GM19043 (cell line): Measurements from ENCODE around the gene SYK.
"Not testable (repeated sequence)": the region's sequence is repeated elsewhere in the genome, so short reads cannot be mapped to it uniquely, and the experiment has no call there.

Source experiments
- ATAC-seq: cut with Tn5 transposase; IDR thresholded peaks from one replicate; pipeline ENCODE4 v1.9.1; 2021; ENCODE audit warnings: low read depth; ENCODE audit not compliant: unreplicated experiment

Gene SYK

DNA sequence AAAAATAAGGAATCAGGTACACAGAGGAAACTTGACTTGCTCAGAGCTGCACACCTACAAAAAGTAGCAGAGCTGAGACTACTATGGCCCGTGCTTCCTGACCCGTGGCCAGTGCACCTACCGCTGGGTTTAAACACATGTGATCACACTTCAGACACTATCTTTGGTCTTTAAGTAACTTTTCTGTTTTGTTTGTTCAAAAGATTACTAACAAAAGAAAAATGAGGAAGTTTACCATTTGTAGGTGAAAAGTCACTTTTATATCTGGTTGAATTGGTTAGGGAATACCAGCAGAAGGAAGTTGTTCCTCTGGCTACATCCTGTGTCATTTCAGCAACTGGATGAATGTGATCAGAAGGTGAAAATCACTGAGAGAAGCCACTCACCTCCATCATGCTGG lies 6.5 kb upstream of the SYK start:
- no peak for ATAC-seq

GRCh38 chr9:90795871-90796317 lies 5.7 kb upstream of the SYK start:
- no peak for ATAC-seq

- no peak for ATAC-seq
Observed at GRCh38 chr9:90799271-90799852, 2.3 kb upstream of the SYK start.

DNA sequence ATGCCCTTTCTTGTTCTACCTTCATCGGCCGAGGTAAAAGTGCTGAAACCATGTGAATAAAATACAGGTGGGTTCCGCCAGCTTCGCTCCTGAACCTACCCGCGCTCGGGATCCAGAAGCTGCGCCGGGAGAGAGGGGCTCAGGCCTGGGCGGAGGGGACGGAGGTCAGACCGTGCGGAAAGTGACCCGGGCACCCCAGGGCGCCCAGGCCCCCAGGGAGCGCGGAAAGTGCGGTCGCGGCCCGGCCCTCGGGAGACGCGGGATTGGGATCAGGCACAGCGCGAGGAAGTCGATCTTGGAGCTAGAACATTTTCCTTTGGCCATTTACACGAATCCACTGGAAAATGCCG lies 329 bp downstream of the SYK start:
- ATAC-seq: no peak

- ATAC-seq: no peak
Observed at GRCh38 chr9:90802386-90802985, 867 bp downstream of the SYK start.

DNA sequence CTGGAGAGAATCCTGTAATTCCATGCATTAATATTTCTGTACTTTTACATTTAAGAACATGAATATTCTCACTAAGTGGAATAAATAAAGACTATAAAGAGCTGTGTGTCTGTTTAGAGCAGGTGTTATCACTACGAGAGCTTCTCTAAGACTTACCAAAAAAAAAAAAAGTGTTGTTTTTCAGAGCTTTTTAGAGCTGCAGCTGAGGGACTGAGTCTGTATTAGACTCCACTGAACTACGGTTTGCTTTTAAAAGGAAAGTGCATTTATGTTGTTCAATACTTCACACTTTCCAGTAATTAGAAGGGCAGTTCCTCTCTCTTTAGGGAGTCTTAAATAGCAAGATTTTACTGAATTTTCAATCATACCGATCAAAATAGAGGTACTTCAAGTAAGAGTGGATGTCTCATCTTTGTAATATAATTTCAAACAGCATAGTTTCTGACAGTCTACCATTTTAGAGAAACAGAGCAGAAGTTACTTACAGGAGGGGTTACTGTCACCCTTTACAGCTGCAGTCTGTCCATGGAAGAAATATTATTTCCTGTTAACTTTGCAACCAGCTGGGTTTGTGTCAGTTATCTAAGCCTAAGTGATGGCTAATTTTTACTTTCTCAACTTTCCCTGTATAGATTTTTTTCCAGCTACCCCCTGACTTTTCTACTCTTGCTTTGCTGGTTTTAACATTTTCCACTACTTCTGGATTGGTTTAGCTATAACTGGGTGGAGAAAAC lies 2.4 kb downstream of the SYK start:
- ATAC-seq: no peak

GRCh38 chr9:90805006-90805996 lies 3.7 kb downstream of the SYK start:
- no peak for ATAC-seq

GRCh38 chr9:90807006-90807405 lies 5.4 kb downstream of the SYK start:
- ATAC-seq: no peak

DNA sequence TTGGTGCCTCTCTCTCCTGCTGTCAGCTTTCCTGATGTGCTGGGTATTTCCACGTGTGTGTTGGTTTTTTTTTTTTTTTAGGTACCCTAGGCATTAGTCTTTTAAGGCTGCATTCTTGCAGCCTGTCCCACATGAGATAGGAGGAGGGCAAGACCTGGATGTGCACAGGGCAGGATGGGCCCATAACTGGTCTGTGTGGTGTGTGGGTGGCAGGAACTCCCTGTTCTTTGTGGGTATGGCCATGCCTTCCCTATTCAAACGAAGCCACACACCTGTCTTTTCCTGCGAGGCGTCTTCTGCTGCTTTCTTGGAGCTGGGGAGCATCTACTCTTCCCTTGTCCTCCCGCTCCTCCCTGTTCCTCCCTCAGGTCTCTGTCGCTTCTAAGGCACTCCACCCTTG lies 6.8 kb downstream of the SYK start:
- no peak for ATAC-seq

DNA sequence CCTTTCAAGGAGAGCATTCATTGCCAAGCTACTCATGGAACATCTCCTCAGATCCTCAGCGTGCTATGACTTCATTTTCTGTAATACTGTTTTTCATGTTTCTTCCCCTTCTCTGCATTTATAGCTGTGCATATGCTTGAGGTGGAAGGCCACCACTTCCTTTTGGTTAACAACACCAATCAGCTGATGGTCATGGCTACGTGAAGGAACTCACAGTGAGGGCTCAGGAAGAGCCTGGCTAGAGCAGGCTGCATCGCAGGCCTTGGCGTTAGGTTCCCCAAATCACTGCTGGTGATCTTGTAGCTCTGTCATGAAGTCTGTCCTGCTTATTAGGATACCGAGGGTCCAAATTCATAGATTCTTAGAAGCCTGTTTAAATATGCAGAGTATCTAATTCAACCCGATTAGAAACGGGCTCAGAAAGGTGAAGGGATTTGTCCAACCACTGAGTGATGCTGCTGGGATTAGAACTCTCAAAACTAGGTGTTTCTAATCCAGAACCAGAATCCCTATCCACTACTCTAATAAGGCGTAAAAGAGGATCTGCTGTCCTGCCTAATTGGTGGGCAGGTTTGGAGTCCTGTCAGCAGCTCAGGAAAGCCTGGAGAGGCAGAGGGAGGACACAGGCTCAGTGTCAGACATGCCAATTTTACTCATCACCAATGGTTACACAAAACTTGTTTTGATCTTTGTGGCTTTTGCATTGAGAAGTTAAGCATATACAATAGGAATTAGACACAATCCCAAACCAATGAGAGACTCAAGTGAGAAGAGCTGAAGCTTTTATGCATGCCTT lies 7.5 kb downstream of the SYK start:
- no peak for ATAC-seq

GRCh38 chr9:90810691-90811090 lies 9.1 kb downstream of the SYK start:
- no peak for ATAC-seq

DNA sequence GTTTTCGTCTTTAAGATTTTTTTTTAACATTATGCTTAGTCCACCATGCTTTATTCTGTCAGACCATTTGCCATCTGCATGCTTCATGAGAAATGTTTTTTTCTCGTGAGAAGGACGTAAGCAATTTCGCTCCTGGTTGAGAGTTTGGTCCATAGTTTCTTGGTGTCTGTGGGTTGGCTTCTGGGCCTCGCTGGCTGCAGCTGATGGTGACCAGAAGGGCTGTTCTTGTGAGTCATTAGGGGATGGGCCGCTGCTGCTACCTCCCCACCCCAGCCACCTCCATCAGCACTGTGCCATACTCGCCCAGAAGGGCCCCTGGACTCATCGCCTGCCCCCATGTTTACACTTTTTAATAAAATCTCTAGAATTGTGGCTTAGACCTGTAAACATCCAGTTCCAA lies 11.4 kb downstream of the SYK start:
- no peak for ATAC-seq

DNA sequence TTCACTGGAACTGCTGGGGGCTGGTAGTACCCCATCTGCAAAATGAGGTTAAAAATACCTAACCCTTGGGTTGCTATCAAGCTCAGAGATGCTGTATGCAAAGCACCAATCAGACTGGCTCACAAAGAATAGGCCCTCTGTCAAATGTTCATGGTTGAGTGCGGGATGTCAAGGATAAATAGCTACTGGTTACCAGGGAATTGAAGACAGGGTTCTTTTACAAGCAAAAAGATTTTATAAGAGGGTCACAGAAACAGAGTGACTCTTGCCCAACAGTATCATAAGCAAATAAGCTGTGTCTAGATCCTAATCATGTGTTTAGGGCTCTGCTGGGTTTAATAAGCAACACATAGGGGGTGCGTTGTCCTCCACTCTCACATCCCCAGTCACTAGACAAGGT lies 11.9 kb downstream of the SYK start:
- ATAC-seq: no peak

- no peak for ATAC-seq
Observed at GRCh38 chr9:90814355-90814754, 12.7 kb downstream of the SYK start.

DNA sequence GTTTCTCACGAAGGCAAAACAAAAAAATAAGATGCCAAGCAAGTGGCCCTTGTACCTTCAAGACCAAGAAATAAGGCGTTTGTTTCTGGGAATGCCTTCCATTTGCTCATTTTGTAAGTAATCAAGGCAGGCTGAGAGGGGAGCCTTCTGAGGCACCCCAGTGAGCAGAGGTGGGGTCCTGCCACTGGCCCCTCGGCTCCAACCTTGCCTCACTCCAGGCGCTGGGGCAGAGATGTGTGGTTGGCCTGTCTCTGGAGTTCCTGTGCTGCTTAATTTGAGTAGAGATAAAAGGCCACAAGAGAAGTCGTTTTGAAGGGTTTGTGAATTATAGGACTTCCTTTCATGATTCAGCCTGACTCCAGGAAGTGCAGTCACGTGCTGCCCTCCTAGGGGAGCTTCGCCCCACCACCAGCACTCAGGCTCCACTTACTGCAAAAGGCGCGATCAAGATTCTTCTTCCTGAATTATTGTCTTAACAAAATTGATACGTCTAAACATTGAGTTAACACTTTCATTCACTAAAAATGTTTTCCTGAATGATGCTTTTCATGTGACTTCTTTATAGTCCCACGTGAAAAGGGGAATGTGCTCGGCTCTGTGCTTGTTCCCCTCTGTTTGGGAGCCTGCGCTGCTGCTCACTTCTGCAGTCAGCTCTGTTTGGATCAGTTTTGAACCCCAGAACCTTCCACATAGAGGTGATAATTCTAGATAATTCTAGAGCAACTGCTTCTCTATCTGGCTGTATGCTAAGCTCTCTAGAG lies 13.7 kb downstream of the SYK start:
- ATAC-seq: peak; percentile 63

DNA sequence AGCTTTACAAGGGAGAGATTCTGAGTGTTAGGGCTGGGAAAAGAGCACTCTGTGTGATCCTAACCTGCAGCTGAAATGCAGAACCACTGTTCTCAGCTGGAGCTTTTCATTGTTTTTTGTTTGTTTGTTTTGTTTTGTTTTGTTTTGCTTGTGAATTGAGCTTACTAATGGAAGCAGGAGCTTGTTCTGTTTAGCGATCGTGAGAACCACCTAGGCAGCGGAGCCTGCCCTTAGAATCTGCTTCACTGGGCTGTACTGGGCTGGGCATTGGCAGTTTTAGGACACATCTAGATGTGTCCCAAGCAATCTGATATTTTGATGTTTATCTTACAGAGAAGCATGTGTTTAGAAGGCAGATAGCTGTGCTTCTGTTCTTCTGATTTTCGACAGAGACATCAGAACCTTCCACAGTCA lies 14.3 kb downstream of the SYK start:
- peak; percentile 23 for ATAC-seq

DNA sequence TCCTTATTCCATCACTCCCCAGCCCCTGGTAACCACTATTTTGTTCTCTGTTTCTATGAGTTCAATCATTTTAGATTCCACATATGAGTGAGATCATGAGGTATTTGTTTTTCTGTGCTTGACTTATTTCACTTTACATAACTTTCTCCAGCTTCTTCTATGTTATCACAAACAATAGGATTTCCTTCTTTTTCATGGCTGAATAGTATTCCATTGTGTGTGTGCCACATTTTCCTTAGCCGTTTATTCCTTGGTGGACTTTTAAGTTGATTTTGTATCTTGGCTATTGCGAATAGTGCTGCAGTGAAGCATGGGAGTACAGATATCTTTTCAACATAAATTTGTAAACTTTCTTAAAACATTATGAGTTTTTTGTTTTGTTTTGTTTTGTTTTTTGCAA lies 15.1 kb downstream of the SYK start:
- ATAC-seq: no peak

GRCh38 chr9:90818279-90818678 lies 16.7 kb downstream of the SYK start:
- ATAC-seq: no peak

DNA sequence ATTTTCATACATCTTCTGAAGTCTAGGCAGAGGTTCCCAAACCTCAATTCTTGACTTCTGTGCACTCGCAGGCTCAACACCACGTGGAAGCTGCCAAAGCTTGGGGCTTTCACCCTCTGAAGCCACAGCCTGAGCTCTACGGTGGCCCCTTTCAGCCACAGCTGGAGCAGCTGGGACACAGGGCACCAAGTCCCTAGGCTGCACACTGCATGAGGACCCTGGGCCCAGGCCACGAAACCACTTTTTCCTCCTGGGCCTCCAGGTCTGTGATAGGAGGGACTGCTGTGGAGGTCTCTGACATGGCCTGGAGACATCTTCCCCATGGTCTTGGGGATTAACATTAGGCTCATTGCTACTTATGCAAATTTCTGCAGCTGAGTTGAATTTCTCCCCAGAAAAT lies 18.8 kb downstream of the SYK start:
- not testable (repeated sequence) for ATAC-seq
